MM.1S (cell line): Measurements from ENCODE around the gene DCAF8L2.

Experiments
- CTCF ChIP-seq: fragments of 300-600 bp; sonication (generic); IDR thresholded peaks from 2 replicates; pipeline ENCODE4 v1.5.1; 2016; ENCODE audit warnings: antibody characterized with exemption, low read length, mixed read lengths
- EZH2phosphoT487 ChIP-seq: fragments of 300-600 bp; sonication (generic); IDR thresholded peaks from 2 replicates; pipeline ENCODE4 v1.6.1; 2018; ENCODE audit warnings: antibody characterized with exemption, low read length

GRCh38 chrX:27590044-27590443 is at the start of gene DCAF8L2:
- TF ChIP-seq EZH2phosphoT487 (no peak), CTCF (no peak)
